ENCODE data around the gene ANKRD60.

ANKRD60 gene, protein sequence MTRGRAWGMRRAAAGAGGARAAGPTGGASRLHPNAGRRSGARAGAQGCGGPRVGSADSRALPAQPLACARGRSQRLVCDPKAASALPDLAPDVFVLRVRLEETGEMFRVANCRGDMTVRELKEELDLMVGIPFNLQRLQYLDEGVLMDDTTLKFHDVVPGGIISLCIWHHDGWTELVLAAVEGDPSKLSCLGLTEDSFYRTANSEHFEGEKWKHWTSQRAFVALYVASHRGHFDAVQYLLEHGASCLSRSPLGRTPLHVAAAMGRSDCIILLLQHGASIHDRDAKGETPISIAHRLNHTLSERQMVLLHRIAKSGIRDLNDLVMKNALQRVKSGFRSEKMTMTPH

GRCh38 chr20:58228484-58229197 is at the start of gene ANKRD60:
ANKRD60 (minus strand) TSS chr20:58228653; CDS start chr20:58228653, 0 bp downstream.
- DNase-seq (ENCODE audit: low read depth, low spot score), result no peak
- ChIA-PET CTCF (no interaction called here), POLR2A (no interaction called here)
- TF ChIP-seq, protein P1, sequence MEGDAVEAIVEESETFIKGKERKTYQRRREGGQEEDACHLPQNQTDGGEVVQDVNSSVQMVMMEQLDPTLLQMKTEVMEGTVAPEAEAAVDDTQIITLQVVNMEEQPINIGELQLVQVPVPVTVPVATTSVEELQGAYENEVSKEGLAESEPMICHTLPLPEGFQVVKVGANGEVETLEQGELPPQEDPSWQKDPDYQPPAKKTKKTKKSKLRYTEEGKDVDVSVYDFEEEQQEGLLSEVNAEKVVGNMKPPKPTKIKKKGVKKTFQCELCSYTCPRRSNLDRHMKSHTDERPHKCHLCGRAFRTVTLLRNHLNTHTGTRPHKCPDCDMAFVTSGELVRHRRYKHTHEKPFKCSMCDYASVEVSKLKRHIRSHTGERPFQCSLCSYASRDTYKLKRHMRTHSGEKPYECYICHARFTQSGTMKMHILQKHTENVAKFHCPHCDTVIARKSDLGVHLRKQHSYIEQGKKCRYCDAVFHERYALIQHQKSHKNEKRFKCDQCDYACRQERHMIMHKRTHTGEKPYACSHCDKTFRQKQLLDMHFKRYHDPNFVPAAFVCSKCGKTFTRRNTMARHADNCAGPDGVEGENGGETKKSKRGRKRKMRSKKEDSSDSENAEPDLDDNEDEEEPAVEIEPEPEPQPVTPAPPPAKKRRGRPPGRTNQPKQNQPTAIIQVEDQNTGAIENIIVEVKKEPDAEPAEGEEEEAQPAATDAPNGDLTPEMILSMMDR (IDR thresholded peaks at IDR 0.05; ENCODE audit: insufficient read depth, low read length, missing control alignments), result no peak
- peak within 1 kb of the TSS; percentile 52 for H3K4me3 ChIP-seq (ENCODE audit: low read depth, low read length)

DNA sequence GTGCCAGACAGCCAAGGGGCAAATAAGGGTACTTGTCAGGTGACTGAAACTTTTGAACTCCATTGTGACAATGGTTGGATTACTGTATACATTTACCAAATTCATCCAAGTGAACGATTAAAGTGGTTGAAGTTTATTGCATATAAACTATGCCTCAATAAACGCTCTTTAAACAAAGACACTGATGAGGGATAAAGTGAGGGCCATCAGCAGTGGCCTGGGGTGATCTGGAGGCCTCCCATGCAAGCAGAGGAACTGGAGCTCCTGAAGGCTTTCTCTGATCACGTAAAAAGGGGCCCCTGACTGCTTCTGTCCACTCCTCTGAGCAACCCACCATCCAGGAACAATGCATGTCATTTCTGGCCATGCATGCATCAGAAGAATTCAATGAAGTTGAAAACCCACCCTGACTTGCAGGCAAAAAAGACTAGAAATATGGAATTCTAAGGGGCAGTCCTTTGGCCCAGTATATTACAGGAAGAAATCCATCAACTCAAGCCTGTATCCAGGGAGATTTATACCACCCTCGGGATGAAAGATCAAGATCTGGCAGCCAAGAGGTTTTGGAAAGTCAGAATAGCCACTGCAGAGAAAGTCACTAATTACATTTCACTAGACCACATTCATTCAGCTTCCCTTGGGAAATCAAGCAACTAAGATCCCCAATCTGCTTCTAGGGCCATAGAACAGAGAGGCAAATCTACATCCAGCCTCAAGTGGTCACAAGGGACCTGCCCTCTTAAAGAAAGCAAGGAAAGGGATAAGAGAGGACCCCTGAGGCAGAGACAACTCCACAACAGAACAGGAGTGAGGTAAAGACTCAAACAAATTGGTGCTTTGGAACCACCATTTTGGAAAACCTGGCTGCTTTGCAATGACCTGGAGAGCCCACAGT is 49.4 kb upstream of the ANKRD60 start:
- CTCF ChIA-PET, result interaction anchor here (0.8 to 1.4 kb wide), 2 partner anchors 12 to 15 kb away, joined by 3 to 5 read pairs; no protein-coding TSS in a partner anchor

DNA sequence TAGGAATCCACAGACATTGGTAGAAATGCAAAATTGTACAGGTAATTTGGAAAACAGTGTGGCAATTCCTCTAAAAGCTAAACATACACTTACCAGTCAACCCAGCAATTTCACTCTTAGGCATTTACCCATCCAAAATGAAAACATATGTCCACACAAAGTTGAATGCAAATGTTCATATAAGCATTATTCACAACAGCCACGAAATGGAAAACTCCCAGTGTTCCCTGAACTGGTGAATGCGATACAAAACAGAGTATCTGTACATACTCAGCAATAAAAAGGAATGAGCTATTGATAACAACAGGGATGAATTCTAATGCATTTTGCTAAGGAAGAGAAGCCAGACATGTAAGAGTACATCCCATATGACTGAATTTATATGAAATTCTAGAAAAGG is 48.7 kb upstream of the ANKRD60 start:
- TF ChIP-seq, protein P1 (IDR thresholded peaks at IDR 0.05; ENCODE audit: insufficient read depth, low read length, missing control alignments), result no peak
- no peak for DNase-seq (ENCODE audit: low read depth, low spot score)
- no peak overlapping the region for H3K4me3 ChIP-seq (ENCODE audit: low read depth, low read length)
- ChIA-PET CTCF (interaction anchor here (0.8 to 1.4 kb wide), 3 partner anchors 12 to 43 kb away, joined by 3 to 5 read pairs (median 3); no protein-coding TSS in a partner anchor), POLR2A (no interaction called here)

More for the DNA sequence above, 49.4 kb upstream of the ANKRD60 start:
- H3K4me3 ChIP-seq (ENCODE audit: low read depth, low read length), result no peak overlapping the region
- DNase-seq (ENCODE audit: low read depth, low spot score), result no peak
- TF ChIP-seq, protein P1 (IDR thresholded peaks at IDR 0.05; ENCODE audit: insufficient read depth, low read length, missing control alignments), result no peak
- POLR2A ChIA-PET, result no interaction called here

DNA sequence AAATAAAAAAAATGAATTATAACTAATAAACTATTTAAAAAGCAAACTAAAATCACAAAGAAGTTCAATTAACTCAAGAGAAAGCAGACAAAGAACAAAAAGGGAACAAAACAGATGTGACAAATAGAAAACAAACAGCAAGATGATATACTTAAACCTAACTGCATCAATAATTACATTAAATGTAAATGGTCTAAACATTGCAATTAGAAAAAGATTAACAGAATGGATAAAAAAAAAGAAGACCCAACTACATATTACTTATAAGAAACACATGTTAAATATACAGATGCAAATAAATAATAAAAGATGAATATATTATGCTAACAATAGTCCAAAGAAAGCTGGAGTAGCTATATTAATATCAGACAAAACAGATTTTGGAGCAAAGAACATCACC is 45.9 kb upstream of the ANKRD60 start:
- POLR2A ChIA-PET, result no interaction called here
- TF ChIP-seq, protein P1 (IDR thresholded peaks at IDR 0.05; ENCODE audit: insufficient read depth, low read length, missing control alignments), result no peak
- no peak for DNase-seq (ENCODE audit: low read depth, low spot score)
- no peak overlapping the region for H3K4me3 ChIP-seq (ENCODE audit: low read depth, low read length)
- CTCF ChIA-PET, result no interaction called here

DNA sequence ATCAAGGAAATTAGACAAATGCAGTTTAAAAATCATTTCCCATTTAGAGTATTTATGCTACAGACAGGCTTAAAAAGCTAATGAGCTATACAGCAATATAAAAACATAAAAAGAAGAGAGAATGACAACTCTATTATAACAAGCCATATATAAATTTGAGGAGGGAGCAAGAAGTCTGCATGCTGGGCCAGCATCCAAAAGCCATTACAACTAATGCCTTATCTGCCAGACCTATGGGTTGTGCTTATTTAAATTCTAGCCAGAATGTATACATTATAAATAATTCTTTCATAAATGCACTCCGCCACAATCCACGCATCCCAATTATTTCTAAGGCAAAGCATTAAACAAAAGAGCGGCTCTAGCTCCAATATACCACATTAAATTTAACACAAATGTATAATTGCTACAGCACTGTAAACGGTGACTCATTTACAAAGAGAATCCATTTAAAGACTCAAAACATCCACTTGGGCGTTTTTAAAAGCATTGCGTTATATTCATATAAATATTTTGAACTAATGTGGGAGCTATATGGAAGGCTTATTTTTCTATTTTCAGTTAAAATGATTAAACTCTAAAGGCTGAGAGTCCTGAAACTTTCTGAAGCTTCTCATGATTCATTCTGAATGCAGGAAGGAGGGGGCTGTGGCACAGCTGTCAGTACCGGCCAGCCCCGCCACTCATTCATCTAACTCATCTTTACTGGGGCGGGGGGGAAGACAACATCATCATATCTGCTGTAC is 43.3 kb upstream of the ANKRD60 start:
- CTCF ChIA-PET, result interaction anchor here (0.8 kb wide), 1 partner anchor 176 kb away, joined by 3 read pairs; no protein-coding TSS in a partner anchor
- TF ChIP-seq, protein P1 (IDR thresholded peaks at IDR 0.05; ENCODE audit: insufficient read depth, low read length, missing control alignments), result no peak
- POLR2A ChIA-PET, result interaction anchor here (1.3 kb wide), 1 partner anchor 12 kb away, joined by 6 read pairs; no protein-coding TSS in a partner anchor
- DNase-seq (ENCODE audit: low read depth, low spot score), result no peak
- H3K4me3 ChIP-seq (ENCODE audit: low read depth, low read length), result no peak overlapping the region
